Measurements from ENCODE around the gene LYL1. TPM values are rescaled to one million over a fixed set of nuclear protein-coding genes. Genes with fewer than 3 reads are reported as not detected.
A peak's percentile ranks its signal among the peaks of the same experiment; 100 is the strongest.

LYL1 gene
- total and polyA plus RNA-seq, 9 of the 15 experiments (the other 6 are each of a cell fraction or from before 2014, with no cell fraction given), result 1.3 to 266 (median 34.0) TPM

GRCh38 chr19:13101590-13102415 lies 855 bp downstream of the LYL1 start (continued):
- TF ChIP-seq CEBPG (CRISPR knock-in tag; IDR thresholded peaks at IDR 0.05), result peak; percentile 22; the same call in 1 of the 2 replicates
- no peak for TF ChIP-seq CEBPG (tag; conservative IDR thresholded peaks at IDR 0.05 in 1 of 2, IDR thresholded peaks at IDR 0.05 in 1 of 2)
- no peak for TF ChIP-seq NFATC3 (IDR thresholded peaks at IDR 0.05)
- no peak for TF ChIP-seq ATF1 (CRISPR knock-in tag; IDR thresholded peaks at IDR 0.05)
- TF ChIP-seq ATF1 (tag; IDR thresholded peaks at IDR 0.05), result no peak
- TF ChIP-seq ARID3B (CRISPR knock-in tag; IDR thresholded peaks at IDR 0.05; ENCODE audit: borderline replicate concordance), result no peak
- no peak for TF ChIP-seq RBM15 (IDR thresholded peaks at IDR 0.05; ENCODE audit: insufficient read depth, low read length)
- TF ChIP-seq NFIC (IDR thresholded peaks at IDR 0.05), result peak; percentile 25; the same call in 1 of the 2 replicates
- TF ChIP-seq ARHGAP35 (IDR thresholded peaks at IDR 0.05; ENCODE audit: partially characterized antibody), result no peak
- TF ChIP-seq BCOR (IDR thresholded peaks at IDR 0.05), result 0 out of 2 replicates have a peak, but pooled peaks have one; percentile 1
- TF ChIP-seq HDAC1 (IDR thresholded peaks at IDR 0.05), result 0 out of 4 replicates have a peak, but pooled peaks of 1 of the 2 experiments have one; percentile 11
- TF ChIP-seq TAF9B (IDR thresholded peaks at IDR 0.05; ENCODE audit: partially characterized antibody), result no peak
- TF ChIP-seq SREBF1 (IDR thresholded peaks at IDR 0.05; ENCODE audit: borderline replicate concordance, low read depth, low read length), result no peak
- TF ChIP-seq YY1 (IDR thresholded peaks at IDR 0.05; ENCODE audit: borderline replicate concordance in 1 of 3, control insufficient read depth in 1 of 3, extremely low read depth in 1 of 3, insufficient read depth in 3 of 3, insufficient read length in 1 of 3, insufficient replicate concordance in 2 of 3, low read depth in 1 of 3, low read length in 2 of 3), result peak in 2 of 3 experiments; percentile 3 to 10
- no peak for TF ChIP-seq CHAMP1 (IDR thresholded peaks at IDR 0.05)
- TF ChIP-seq LARP7 (IDR thresholded peaks at IDR 0.05), result no peak
- peak; percentile 37; the same call in 1 of the 2 replicates for TF ChIP-seq CEBPB (tag; IDR thresholded peaks at IDR 0.05)
- TF ChIP-seq HEY1 (CRISPR knock-in tag; IDR thresholded peaks at IDR 0.05; ENCODE audit: borderline replicate concordance), result no peak
- TF ChIP-seq FOXK1 (CRISPR knock-in tag; IDR thresholded peaks at IDR 0.05; ENCODE audit: borderline replicate concordance), result no peak
- TF ChIP-seq HDAC3 (IDR thresholded peaks at IDR 0.05; ENCODE audit: borderline replicate concordance, partially characterized antibody), result no peak
- no peak for TF ChIP-seq CHD1 (IDR thresholded peaks at IDR 0.05; ENCODE audit: low read length)
- TF ChIP-seq ZNF780A (CRISPR knock-in tag; IDR thresholded peaks at IDR 0.05), result 0 out of 2 replicates have a peak, but pooled peaks have one; percentile 15
- TF ChIP-seq SIN3A (IDR thresholded peaks at IDR 0.05; ENCODE audit: borderline replicate concordance in 2 of 2, control insufficient read depth in 1 of 2, low read depth in 2 of 2, low read length in 2 of 2), result 0 out of 4 replicates have a peak, but pooled peaks of 1 of the 2 experiments have one; percentile 30
- TF ChIP-seq ZNF511 (CRISPR knock-in tag; IDR thresholded peaks at IDR 0.05), result 0 out of 2 replicates have a peak, but pooled peaks have one; percentile 23

All from K562 (cell line).